ENCODE measurements around the gene SFRP5. TPM values are rescaled to one million over a fixed set of nuclear protein-coding genes. Genes with fewer than 3 reads are reported as not detected.
A peak's percentile ranks its signal among the peaks of the same experiment; 100 is the strongest.

Gene SFRP5, protein sequence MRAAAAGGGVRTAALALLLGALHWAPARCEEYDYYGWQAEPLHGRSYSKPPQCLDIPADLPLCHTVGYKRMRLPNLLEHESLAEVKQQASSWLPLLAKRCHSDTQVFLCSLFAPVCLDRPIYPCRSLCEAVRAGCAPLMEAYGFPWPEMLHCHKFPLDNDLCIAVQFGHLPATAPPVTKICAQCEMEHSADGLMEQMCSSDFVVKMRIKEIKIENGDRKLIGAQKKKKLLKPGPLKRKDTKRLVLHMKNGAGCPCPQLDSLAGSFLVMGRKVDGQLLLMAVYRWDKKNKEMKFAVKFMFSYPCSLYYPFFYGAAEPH
- polyA plus RNA-seq (2013, experiment 1 of 4) = not detected
- polyA plus RNA-seq (2013, experiment 2 of 4) = 0.16 TPM
- polyA plus RNA-seq (2013, experiment 3 of 4) = 0.37 TPM
- 0.49 TPM for polyA plus RNA-seq (2013, experiment 4 of 4)

DNA sequence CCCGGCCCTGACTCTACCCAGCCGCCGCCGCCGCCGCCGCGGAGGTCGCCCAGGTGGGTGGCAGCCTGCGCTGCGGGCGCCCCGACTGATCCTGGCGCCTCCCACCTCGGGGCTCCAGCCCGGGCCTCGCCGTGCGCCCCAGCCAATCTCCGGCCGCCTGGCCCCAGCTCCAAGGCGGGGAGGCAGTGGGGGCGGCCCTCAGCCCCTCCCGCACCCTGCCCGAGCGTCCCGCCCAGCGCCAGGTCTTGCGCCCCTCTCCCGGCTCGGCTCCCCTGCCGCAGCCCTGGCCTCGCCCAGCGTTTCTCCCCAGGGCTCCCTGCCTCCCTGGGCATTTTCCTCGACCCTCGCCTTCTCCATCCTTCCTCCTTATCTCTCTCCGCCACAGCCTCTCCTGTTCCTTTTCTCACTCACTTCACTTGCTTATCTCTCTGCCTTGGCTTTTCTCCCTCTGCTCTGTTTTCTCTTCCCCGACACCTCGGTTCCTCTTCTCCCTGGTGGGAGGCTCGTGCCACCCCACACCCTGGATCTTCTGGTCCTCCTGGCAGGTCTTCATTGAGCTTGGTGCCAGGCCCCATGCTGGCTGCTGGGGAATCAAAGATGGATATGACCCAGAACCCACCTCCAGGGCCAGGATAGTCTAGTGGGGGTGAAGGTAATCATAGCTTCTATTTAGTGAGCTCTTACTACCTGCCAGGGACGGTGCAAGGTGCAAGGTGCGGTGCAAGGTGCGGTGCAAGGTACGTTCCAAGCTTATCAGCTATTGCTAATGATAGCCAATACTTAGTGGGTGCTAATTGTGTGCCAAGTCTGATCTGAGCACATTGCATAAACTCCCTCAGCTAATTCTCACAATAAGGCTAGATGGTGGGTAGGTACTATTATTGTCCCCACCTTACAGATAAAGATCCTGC, at the start of gene SFRP5:
Gene SFRP5 (minus strand): TSS at position 87 of the 911 bp plus-strand sequence. CDS start 166 bp downstream, outside the sequence.
- no peak within 1 kb of the TSS for H3K27ac ChIP-seq (ENCODE audit: insufficient read depth, low read depth, low read length, poor library complexity, severe bottlenecking)
- H3K4me1 ChIP-seq (ENCODE audit: control insufficient read depth, insufficient read depth, low read length) = peaks cover 14% of the 10 kb centered on the region
- peaks cover 53% of the 10 kb centered on the region for H3K27me3 ChIP-seq (ENCODE audit: control insufficient read depth, insufficient read depth, low read length, poor library complexity, severe bottlenecking)
- no peaks in the 10 kb centered on the region for H3K9me3 ChIP-seq (ENCODE audit: control insufficient read depth, low read length)
- 13 to 14% methylated on average over 44 of the region's 44 CpGs for WGBS, 2 experiments
- peak within 1 kb of the TSS; percentile 30 for H3K4me3 ChIP-seq (ENCODE audit: insufficient read depth, low read depth, low read length)
- no peaks in the 10 kb centered on the region for H3K36me3 ChIP-seq (ENCODE audit: control insufficient read depth, insufficient read depth, low read length)

DNA sequence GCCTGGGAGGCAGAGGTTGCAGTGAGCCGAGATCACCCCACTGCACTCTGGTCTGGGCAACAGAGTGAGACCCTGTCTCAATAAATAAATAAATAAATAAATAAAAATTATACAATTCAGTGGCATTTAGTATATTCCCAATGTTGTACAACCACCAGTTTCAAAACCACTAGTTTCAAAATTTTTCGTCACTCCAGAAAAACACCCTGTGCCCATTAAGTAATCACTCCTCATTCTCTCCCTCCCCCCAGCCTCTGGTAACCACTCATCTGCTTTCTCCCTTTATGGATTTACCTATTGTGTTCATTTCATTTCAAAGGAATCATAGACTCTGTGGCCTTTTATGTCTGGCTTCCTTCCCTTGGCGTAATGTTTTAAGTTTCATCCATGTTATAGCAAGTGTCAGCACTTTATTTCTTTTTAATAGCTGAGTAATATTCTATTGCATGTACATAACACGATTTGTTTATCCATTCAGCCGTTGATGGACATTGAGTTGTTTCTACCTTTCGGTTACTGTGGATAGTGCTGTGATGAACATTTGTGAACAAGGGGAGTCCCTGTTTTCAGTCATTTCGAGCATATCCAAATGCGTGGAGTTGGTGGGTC, 48.4 kb upstream of the SFRP5 start:
- 92 to 94% methylated on average over 8 of the region's 8 CpGs for WGBS, 2 experiments
- no peaks in the 10 kb centered on the region for H3K27me3 ChIP-seq (ENCODE audit: control insufficient read depth, insufficient read depth, low read length, poor library complexity, severe bottlenecking)
- no peak overlapping the region for H3K27ac ChIP-seq (ENCODE audit: insufficient read depth, low read depth, low read length, poor library complexity, severe bottlenecking)
- no peaks in the 10 kb centered on the region for H3K36me3 ChIP-seq (ENCODE audit: control insufficient read depth, insufficient read depth, low read length)
- H3K4me1 ChIP-seq (ENCODE audit: control insufficient read depth, insufficient read depth, low read length) = peaks cover 13% of the 10 kb centered on the region
- no peaks in the 10 kb centered on the region for H3K9me3 ChIP-seq (ENCODE audit: control insufficient read depth, low read length)
- no peak overlapping the region for H3K4me3 ChIP-seq (ENCODE audit: insufficient read depth, low read depth, low read length)

DNA sequence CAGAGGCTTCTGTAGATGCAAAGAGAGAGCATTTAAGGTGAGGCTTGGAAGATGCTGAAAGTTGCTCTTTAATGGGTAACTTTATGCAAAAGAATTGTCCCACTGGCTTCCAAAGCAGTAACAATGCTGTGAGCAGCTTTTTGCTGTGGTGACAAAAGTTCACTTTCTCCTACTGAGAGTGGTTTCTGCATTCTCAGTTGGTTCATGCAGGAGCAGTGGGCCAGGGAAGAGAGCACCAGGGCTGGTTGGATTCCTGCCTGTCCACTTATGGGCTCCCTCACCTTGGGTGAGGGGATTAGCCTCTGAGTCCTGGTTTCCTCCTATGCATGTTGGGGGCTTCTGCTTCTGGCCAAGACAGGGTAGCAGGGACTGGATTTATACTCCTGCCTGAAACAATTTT, 46.8 kb upstream of the SFRP5 start:
- no peaks in the 10 kb centered on the region for H3K36me3 ChIP-seq (ENCODE audit: control insufficient read depth, insufficient read depth, low read length)
- no peaks in the 10 kb centered on the region for H3K9me3 ChIP-seq (ENCODE audit: control insufficient read depth, low read length)
- H3K27ac ChIP-seq (ENCODE audit: insufficient read depth, low read depth, low read length, poor library complexity, severe bottlenecking) = no peak overlapping the region
- H3K27me3 ChIP-seq (ENCODE audit: control insufficient read depth, insufficient read depth, low read length, poor library complexity, severe bottlenecking) = no peaks in the 10 kb centered on the region
- no peak overlapping the region for H3K4me3 ChIP-seq (ENCODE audit: insufficient read depth, low read depth, low read length)
- peaks cover 13% of the 10 kb centered on the region for H3K4me1 ChIP-seq (ENCODE audit: control insufficient read depth, insufficient read depth, low read length)

DNA sequence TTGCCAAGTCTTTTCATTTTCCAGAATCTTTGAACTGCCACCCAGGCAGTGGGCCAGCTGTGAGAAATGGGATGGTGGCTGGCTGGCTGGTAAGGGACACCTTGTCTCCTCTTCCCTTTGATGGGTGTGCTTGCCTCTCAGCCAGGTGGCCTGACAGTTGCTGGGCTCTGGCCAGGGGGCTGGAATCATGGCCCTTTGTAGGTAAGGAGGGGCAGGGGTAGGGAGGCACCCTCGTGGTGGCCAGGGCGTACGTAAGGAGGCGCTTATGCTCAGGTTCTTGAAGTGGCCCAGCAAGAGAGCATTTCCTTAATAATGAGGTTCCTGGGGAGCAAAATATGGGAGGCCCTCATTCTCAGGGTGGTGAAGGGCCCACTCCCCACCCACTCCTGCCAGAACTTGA, 44.8 kb upstream of the SFRP5 start:
- Histone ChIP-seq H3K27me3 (ENCODE audit: control insufficient read depth, insufficient read depth, low read length, poor library complexity, severe bottlenecking) (no peaks in the 10 kb centered on the region), H3K36me3 (ENCODE audit: control insufficient read depth, insufficient read depth, low read length) (no peaks in the 10 kb centered on the region), H3K27ac (ENCODE audit: insufficient read depth, low read depth, low read length, poor library complexity, severe bottlenecking) (no peak overlapping the region), H3K4me1 (ENCODE audit: control insufficient read depth, insufficient read depth, low read length) (peaks cover 4% of the 10 kb centered on the region), H3K4me3 (ENCODE audit: insufficient read depth, low read depth, low read length) (no peak overlapping the region), H3K9me3 (ENCODE audit: control insufficient read depth, low read length) (no peaks in the 10 kb centered on the region)
- 89 to 91% methylated on average over 4 of the region's 4 CpGs for WGBS, 2 experiments

DNA sequence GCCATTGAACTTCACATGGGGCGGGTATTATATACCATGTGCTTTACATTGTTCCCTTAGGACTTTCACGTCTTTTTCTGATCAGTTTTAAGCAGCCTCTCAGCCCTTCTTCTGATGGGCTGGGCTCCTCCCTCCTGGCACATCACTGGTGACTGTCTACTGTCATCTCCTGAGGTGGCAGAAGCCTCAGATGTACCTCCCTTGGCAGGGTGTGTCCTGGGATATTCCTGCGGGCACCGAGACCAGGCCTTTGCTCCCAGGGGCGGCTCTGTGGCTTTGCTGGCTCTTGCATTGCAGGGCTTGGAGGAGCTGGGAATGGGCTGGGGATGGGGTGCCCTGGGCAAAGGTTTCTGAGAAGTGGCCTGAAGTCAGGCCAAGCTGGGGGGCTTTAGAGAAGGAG, 43.2 kb upstream of the SFRP5 start:
- H3K27me3 ChIP-seq (ENCODE audit: control insufficient read depth, insufficient read depth, low read length, poor library complexity, severe bottlenecking) = no peaks in the 10 kb centered on the region
- WGBS, 2 experiments = 94 to 96% methylated on average over 5 of the region's 5 CpGs
- no peak overlapping the region for H3K4me3 ChIP-seq (ENCODE audit: insufficient read depth, low read depth, low read length)
- H3K27ac ChIP-seq (ENCODE audit: insufficient read depth, low read depth, low read length, poor library complexity, severe bottlenecking) = no peak overlapping the region
- H3K36me3 ChIP-seq (ENCODE audit: control insufficient read depth, insufficient read depth, low read length) = no peaks in the 10 kb centered on the region
- H3K9me3 ChIP-seq (ENCODE audit: control insufficient read depth, low read length) = no peaks in the 10 kb centered on the region
- H3K4me1 ChIP-seq (ENCODE audit: control insufficient read depth, insufficient read depth, low read length) = no peaks in the 10 kb centered on the region

DNA sequence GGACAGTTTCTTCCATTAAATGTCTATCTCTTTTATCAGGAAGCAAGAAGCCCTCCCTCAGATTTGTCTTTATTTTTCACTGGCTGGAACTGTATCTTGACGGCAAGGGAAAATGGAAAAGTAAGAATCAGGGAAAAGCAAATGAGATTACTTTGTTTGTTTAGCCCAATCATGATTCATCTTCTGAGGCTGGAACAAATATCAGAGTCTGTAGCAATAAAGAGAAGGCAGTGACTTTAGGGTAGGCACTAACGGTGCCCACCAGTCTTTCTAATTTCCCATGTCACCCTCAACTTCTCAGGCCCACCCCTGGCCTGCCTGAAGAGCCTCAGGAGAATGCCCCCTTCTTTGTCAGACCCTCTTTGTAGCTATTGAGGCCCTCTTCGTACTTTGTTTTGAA, 41.5 kb upstream of the SFRP5 start:
- Histone ChIP-seq H3K36me3 (ENCODE audit: control insufficient read depth, insufficient read depth, low read length) (no peaks in the 10 kb centered on the region), H3K27me3 (ENCODE audit: control insufficient read depth, insufficient read depth, low read length, poor library complexity, severe bottlenecking) (no peaks in the 10 kb centered on the region), H3K4me3 (ENCODE audit: insufficient read depth, low read depth, low read length) (no peak overlapping the region), H3K4me1 (ENCODE audit: control insufficient read depth, insufficient read depth, low read length) (no peaks in the 10 kb centered on the region), H3K9me3 (ENCODE audit: control insufficient read depth, low read length) (no peaks in the 10 kb centered on the region), H3K27ac (ENCODE audit: insufficient read depth, low read depth, low read length, poor library complexity, severe bottlenecking) (no peak overlapping the region)
- WGBS, 2 experiments = 75 to 77% methylated on average over 3 of the region's 3 CpGs

DNA sequence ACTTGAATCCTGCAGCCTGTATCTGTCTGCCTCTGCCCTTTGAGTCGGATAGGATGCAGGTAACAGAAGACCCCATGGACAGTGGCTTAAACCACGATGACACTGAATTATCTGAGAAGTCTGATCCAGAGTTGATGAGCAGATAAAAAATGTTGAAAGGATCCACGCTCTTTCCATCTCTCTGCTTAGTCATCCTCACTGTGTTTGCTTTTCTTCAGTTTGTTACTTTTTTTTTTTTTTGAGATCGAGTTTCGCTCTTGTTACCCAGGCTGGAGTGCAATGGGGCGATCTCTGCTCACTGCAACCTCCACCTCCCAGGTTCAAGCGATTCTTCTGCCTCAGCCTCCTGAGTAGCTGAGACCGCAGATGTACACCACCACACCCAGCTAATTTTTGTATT, 40.9 kb upstream of the SFRP5 start:
- H3K36me3 ChIP-seq (ENCODE audit: control insufficient read depth, insufficient read depth, low read length) = no peaks in the 10 kb centered on the region
- H3K27ac ChIP-seq (ENCODE audit: insufficient read depth, low read depth, low read length, poor library complexity, severe bottlenecking) = no peak overlapping the region
- 81 to 82% methylated on average over 8 of the region's 8 CpGs for WGBS, 2 experiments
- no peak overlapping the region for H3K4me3 ChIP-seq (ENCODE audit: insufficient read depth, low read depth, low read length)
- H3K27me3 ChIP-seq (ENCODE audit: control insufficient read depth, insufficient read depth, low read length, poor library complexity, severe bottlenecking) = no peaks in the 10 kb centered on the region
- H3K9me3 ChIP-seq (ENCODE audit: control insufficient read depth, low read length) = no peaks in the 10 kb centered on the region
- H3K4me1 ChIP-seq (ENCODE audit: control insufficient read depth, insufficient read depth, low read length) = no peaks in the 10 kb centered on the region

DNA sequence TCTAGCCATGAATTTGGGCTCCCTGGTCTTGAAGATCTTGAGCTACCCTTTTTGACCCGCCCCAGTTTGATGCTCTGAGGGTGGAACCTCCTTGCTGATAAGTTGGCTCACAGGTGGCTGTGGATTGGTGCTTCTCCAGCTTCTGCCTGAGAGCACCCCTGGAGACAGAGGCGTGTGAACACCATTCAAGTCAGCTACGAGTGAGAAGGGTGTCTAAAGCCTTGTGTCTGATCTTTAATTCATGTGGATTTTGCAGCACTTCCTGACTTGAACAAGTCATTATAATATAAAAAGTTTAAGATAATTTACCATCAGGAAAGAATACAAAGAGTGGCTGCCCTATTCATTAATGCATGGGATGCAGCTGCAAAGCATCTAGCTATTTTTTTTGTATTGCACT, 40.2 kb upstream of the SFRP5 start:
- 77 to 90% methylated on average over 2 to 3 of the region's 3 CpGs for WGBS, 2 experiments
- H3K9me3 ChIP-seq (ENCODE audit: control insufficient read depth, low read length) = no peaks in the 10 kb centered on the region
- no peak overlapping the region for H3K27ac ChIP-seq (ENCODE audit: insufficient read depth, low read depth, low read length, poor library complexity, severe bottlenecking)
- no peaks in the 10 kb centered on the region for H3K27me3 ChIP-seq (ENCODE audit: control insufficient read depth, insufficient read depth, low read length, poor library complexity, severe bottlenecking)
- H3K4me1 ChIP-seq (ENCODE audit: control insufficient read depth, insufficient read depth, low read length) = no peaks in the 10 kb centered on the region
- H3K4me3 ChIP-seq (ENCODE audit: insufficient read depth, low read depth, low read length) = no peak overlapping the region
- H3K36me3 ChIP-seq (ENCODE audit: control insufficient read depth, insufficient read depth, low read length) = no peaks in the 10 kb centered on the region

DNA sequence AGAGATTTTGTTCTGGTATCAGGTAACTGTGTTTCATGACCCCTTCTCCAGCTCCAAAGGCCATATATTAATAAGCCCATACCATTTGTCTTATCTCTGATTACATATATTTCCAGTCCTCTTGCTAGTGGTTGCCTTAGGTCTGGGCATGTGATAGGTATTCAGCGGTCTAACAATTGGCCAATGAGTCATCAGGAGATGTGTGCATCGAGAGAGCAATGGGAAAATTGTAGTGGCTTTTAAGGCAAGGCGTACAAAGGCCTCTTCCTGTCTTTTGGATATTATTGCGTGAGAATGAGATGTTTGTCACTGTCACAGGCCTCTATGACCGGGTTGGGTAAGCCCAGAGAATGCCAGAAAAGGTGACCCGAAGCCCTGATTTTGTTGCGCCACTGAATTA, 38.6 kb upstream of the SFRP5 start:
- Histone ChIP-seq H3K4me1 (ENCODE audit: control insufficient read depth, insufficient read depth, low read length) (peaks cover 11% of the 10 kb centered on the region), H3K27me3 (ENCODE audit: control insufficient read depth, insufficient read depth, low read length, poor library complexity, severe bottlenecking) (no peaks in the 10 kb centered on the region), H3K9me3 (ENCODE audit: control insufficient read depth, low read length) (no peaks in the 10 kb centered on the region), H3K36me3 (ENCODE audit: control insufficient read depth, insufficient read depth, low read length) (no peaks in the 10 kb centered on the region), H3K27ac (ENCODE audit: insufficient read depth, low read depth, low read length, poor library complexity, severe bottlenecking) (no peak overlapping the region), H3K4me3 (ENCODE audit: insufficient read depth, low read depth, low read length) (no peak overlapping the region)
- WGBS, 2 experiments = 87% methylated on average over 7 of the region's 7 CpGs

DNA sequence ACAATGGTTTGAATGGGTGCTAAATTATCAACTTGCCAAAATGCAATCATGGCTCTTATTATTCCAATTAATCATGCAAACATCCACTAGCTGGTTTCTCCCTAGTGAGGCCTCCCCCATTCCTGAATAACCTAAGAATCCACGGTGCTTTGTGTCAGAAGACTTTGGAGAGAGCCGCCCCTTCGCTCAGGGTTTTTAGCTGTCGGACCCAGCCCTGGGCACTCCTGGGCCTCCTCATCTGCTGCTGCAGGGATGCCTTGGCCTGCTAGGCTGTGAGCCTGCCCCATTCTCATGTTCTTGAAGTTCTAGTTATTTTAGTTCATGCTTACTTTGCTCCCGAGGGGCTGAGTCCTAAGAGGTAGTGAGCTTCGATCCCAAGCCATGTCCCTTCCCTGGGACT, 34.1 kb upstream of the SFRP5 start:
- Histone ChIP-seq H3K36me3 (ENCODE audit: control insufficient read depth, insufficient read depth, low read length) (no peaks in the 10 kb centered on the region), H3K4me1 (ENCODE audit: control insufficient read depth, insufficient read depth, low read length) (peaks cover 17% of the 10 kb centered on the region), H3K27me3 (ENCODE audit: control insufficient read depth, insufficient read depth, low read length, poor library complexity, severe bottlenecking) (no peaks in the 10 kb centered on the region), H3K9me3 (ENCODE audit: control insufficient read depth, low read length) (no peaks in the 10 kb centered on the region), H3K27ac (ENCODE audit: insufficient read depth, low read depth, low read length, poor library complexity, severe bottlenecking) (no peak overlapping the region), H3K4me3 (ENCODE audit: insufficient read depth, low read depth, low read length) (no peak overlapping the region)
- 64 to 68% methylated on average over 6 of the region's 6 CpGs for WGBS, 2 experiments
